Rectal smooth muscle tissue (tissue), 1 donor: ENCODE data around the gene SPECC1.
"Not testable (repeated sequence)": the region's sequence is repeated elsewhere in the genome, so short reads cannot be mapped to it uniquely, and the experiment has no call there.

Experiments
- H3K27ac ChIP-seq: one replicate; pipeline ENCODE4 v1.7.0; 2013; ENCODE audit warnings: low read depth, low read length, inconsistent platforms
- H3K27me3 ChIP-seq: one replicate; pipeline ENCODE4 v1.7.0; 2013; ENCODE audit warnings: low read length; ENCODE audit not compliant: control insufficient read depth, insufficient read depth
- H3K36me3 ChIP-seq: one replicate; pipeline ENCODE4 v1.7.0; 2013; ENCODE audit warnings: low read length; ENCODE audit not compliant: control insufficient read depth, insufficient read depth
- H3K4me1 ChIP-seq: one replicate; pipeline ENCODE4 v1.7.0; 2013; ENCODE audit warnings: low read length; ENCODE audit not compliant: control insufficient read depth, insufficient read depth
- H3K4me3 ChIP-seq: one replicate; pipeline ENCODE4 v1.7.0; 2013; ENCODE audit warnings: low read length
- H3K9ac ChIP-seq: one replicate; pipeline ENCODE4 v1.7.0; 2013; ENCODE audit warnings: low read length

SPECC1 gene

GRCh38 chr17:20092261-20092867 is 83.2 kb downstream of the SPECC1 start:
- H3K27me3 ChIP-seq: no peaks in the 10 kb centered on the region
- H3K36me3 ChIP-seq: no peaks in the 10 kb centered on the region
- no peaks in the 10 kb centered on the region for H3K4me1 ChIP-seq
- no peak overlapping the region for H3K9ac ChIP-seq
- H3K4me3 ChIP-seq: no peak overlapping the region
- H3K27ac ChIP-seq: no peak overlapping the region

- Histone ChIP-seq H3K4me3 (no peak overlapping the region), H3K27me3 (no peaks in the 10 kb centered on the region), H3K4me1 (no peaks in the 10 kb centered on the region), H3K27ac (no peak overlapping the region), H3K36me3 (no peaks in the 10 kb centered on the region), H3K9ac (no peak overlapping the region)
Measured at GRCh38 chr17:20092973-20093626, 83.9 kb downstream of the SPECC1 start.

GRCh38 chr17:20094777-20095176 is 85.6 kb downstream of the SPECC1 start:
- H3K36me3 ChIP-seq: no peaks in the 10 kb centered on the region
- no peak overlapping the region for H3K4me3 ChIP-seq
- H3K27me3 ChIP-seq: no peaks in the 10 kb centered on the region
- no peak overlapping the region for H3K27ac ChIP-seq
- no peaks in the 10 kb centered on the region for H3K4me1 ChIP-seq
- no peak overlapping the region for H3K9ac ChIP-seq

GRCh38 chr17:20095336-20096080 is 86.3 kb downstream of the SPECC1 start:
- Histone ChIP-seq H3K4me1 (no peaks in the 10 kb centered on the region), H3K27ac (no peak overlapping the region), H3K4me3 (no peak overlapping the region), H3K36me3 (no peaks in the 10 kb centered on the region), H3K9ac (no peak overlapping the region), H3K27me3 (no peaks in the 10 kb centered on the region)

GRCh38 chr17:20096430-20096829 is 87.3 kb downstream of the SPECC1 start:
- no peak overlapping the region for H3K27ac ChIP-seq
- H3K9ac ChIP-seq: no peak overlapping the region
- no peaks in the 10 kb centered on the region for H3K4me1 ChIP-seq
- no peaks in the 10 kb centered on the region for H3K27me3 ChIP-seq
- H3K4me3 ChIP-seq: no peak overlapping the region
- no peaks in the 10 kb centered on the region for H3K36me3 ChIP-seq

- Histone ChIP-seq H3K27ac (no peak overlapping the region), H3K27me3 (no peaks in the 10 kb centered on the region), H3K9ac (no peak overlapping the region), H3K4me1 (no peaks in the 10 kb centered on the region), H3K4me3 (no peak overlapping the region), H3K36me3 (no peaks in the 10 kb centered on the region)
Measured at GRCh38 chr17:20097330-20097729, 88.2 kb downstream of the SPECC1 start.

GRCh38 chr17:20098314-20098713 is 89.2 kb downstream of the SPECC1 start:
- Histone ChIP-seq H3K4me3 (no peak overlapping the region), H3K4me1 (no peaks in the 10 kb centered on the region), H3K9ac (no peak overlapping the region), H3K36me3 (no peaks in the 10 kb centered on the region), H3K27me3 (no peaks in the 10 kb centered on the region), H3K27ac (no peak overlapping the region)

- H3K36me3 ChIP-seq, H3K27me3 ChIP-seq, H3K4me1 ChIP-seq, H3K4me3 ChIP-seq, H3K9ac ChIP-seq, H3K27ac ChIP-seq: not testable (repeated sequence)
Measured at GRCh38 chr17:20100806-20101205, 91.6 kb downstream of the SPECC1 start.

- H3K4me3 ChIP-seq: no peak overlapping the region
- H3K27ac ChIP-seq: no peak overlapping the region
- H3K9ac ChIP-seq: no peak overlapping the region
- H3K27me3 ChIP-seq: no peaks in the 10 kb centered on the region
- no peaks in the 10 kb centered on the region for H3K4me1 ChIP-seq
- no peaks in the 10 kb centered on the region for H3K36me3 ChIP-seq
Measured at GRCh38 chr17:20103454-20104446, 94.6 kb downstream of the SPECC1 start.

GRCh38 chr17:20105539-20106280 is 96.6 kb downstream of the SPECC1 start:
- no peak overlapping the region for H3K4me3 ChIP-seq
- no peaks in the 10 kb centered on the region for H3K4me1 ChIP-seq
- H3K36me3 ChIP-seq: no peaks in the 10 kb centered on the region

GRCh38 chr17:20106446-20106845 is 97.3 kb downstream of the SPECC1 start:
- not testable (repeated sequence) for H3K9ac ChIP-seq, H3K4me3 ChIP-seq, H3K36me3 ChIP-seq, H3K27me3 ChIP-seq, H3K4me1 ChIP-seq, H3K27ac ChIP-seq

More at GRCh38 chr17:20105539-20106280, 96.6 kb downstream of the SPECC1 start:
- Histone ChIP-seq H3K27me3 (no peaks in the 10 kb centered on the region), H3K9ac (no peak overlapping the region), H3K27ac (no peak overlapping the region)
